ENCODE data around the gene KIF27.

KIF27 gene

DNA sequence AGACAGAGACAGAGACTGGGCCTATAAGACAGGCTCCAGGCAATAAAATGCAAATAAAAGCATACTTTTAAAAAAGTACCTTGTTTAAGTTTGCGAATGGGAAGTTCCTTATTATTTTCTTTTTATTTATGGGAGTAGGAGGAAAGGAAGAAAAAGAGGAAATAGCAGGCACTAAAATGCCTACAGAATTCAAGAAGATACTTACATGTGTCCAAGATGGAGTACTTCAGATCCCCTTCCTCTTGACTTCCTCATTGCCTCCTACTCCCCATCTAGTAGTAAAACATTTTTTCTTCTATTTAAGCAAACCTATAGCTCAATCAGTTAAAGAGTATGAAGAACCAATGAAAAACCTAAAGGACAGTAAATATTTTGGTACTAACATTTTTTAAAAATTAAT lies 128.5 kb downstream of the KIF27 start:
- intact Hi-C loops (cut with DNase I; ENCODE audit: low total_unique reads), result no loop called here
- Histone ChIP-seq H3K9me3 (no peaks in the 10 kb centered on the region), H3K36me3 (peaks cover 13 to 40% (median 29%) of the 10 kb centered on the region in 3 donors), H3K27me3 (no peaks in the 10 kb centered on the region), H3K27ac (no peak overlapping the region), H3K4me3 (no peak overlapping the region), H3K4me1 (no peaks in the 10 kb centered on the region)
- no peak for DNase-seq
- TF ChIP-seq, protein P1, sequence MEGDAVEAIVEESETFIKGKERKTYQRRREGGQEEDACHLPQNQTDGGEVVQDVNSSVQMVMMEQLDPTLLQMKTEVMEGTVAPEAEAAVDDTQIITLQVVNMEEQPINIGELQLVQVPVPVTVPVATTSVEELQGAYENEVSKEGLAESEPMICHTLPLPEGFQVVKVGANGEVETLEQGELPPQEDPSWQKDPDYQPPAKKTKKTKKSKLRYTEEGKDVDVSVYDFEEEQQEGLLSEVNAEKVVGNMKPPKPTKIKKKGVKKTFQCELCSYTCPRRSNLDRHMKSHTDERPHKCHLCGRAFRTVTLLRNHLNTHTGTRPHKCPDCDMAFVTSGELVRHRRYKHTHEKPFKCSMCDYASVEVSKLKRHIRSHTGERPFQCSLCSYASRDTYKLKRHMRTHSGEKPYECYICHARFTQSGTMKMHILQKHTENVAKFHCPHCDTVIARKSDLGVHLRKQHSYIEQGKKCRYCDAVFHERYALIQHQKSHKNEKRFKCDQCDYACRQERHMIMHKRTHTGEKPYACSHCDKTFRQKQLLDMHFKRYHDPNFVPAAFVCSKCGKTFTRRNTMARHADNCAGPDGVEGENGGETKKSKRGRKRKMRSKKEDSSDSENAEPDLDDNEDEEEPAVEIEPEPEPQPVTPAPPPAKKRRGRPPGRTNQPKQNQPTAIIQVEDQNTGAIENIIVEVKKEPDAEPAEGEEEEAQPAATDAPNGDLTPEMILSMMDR (IDR thresholded peaks at IDR 0.05), result no peak

Measured in tibial artery (tissue), 4 donors.